ENCODE results near the gene DARS1. TPM values are rescaled to one million over a fixed set of nuclear protein-coding genes. Genes with fewer than 3 reads are reported as not detected.

Gene DARS1
- total RNA-seq, 1 experiment from 2014 or later: 57.5 TPM

GRCh38 chr2:136027112-136027511 lies 41.7 kb upstream of the DARS1 start:
- no TSS peak for BruUV-seq (replicated peaks)
- intact Hi-C loops (cut with micrococcal nuclease; ENCODE audit: unreplicated experiment): loop anchor here (10.0 kb wide), 1 partner anchor 88 kb away; the partner anchor contains the start of gene CXCR4
- TF ChIP-seq CTCF (IDR thresholded peaks at IDR 0.05; ENCODE audit: unreplicated experiment): no peak

GRCh38 chr2:136025057-136025973 lies 39.9 kb upstream of the DARS1 start:
- H3K9me3 Mint-ChIP-seq (ENCODE audit: low read depth, unreplicated experiment): peaks cover 2% of the 10 kb centered on the region
- no TSS peak for BruUV-seq (replicated peaks)
- H3K36me3 Mint-ChIP-seq (ENCODE audit: insufficient read depth, unreplicated experiment): peaks cover 5% of the 10 kb centered on the region
- H3K4me3 Mint-ChIP-seq (ENCODE audit: low read depth, unreplicated experiment): peak overlapping the region; percentile 49
- CTCF ChIA-PET: no interaction called here
- DNase-seq: peak; percentile 77
- no peak for TF ChIP-seq CTCF (IDR thresholded peaks at IDR 0.05; ENCODE audit: unreplicated experiment)
- intact Hi-C loops (cut with micrococcal nuclease; ENCODE audit: unreplicated experiment): loop anchor here (10.0 kb wide), 1 partner anchor 89 kb away; the partner anchor contains the start of gene CXCR4
- H3K27me3 Mint-ChIP-seq (ENCODE audit: unreplicated experiment): no peaks in the 10 kb centered on the region
- H3K27ac Mint-ChIP-seq (ENCODE audit: unreplicated experiment): no peak overlapping the region
- H3K4me1 Mint-ChIP-seq (ENCODE audit: low read depth, unreplicated experiment): peaks cover 29% of the 10 kb centered on the region

More at GRCh38 chr2:136027112-136027511, 41.7 kb upstream of the DARS1 start:
- CTCF ChIA-PET: interaction anchor here (0.6 kb wide), 1 partner anchor 15 kb away, joined by 4 read pairs; no protein-coding TSS in a partner anchor
- Mint-ChIP-seq H3K36me3 (ENCODE audit: insufficient read depth, unreplicated experiment) (peaks cover 5% of the 10 kb centered on the region), H3K27me3 (ENCODE audit: unreplicated experiment) (no peaks in the 10 kb centered on the region), H3K4me3 (ENCODE audit: low read depth, unreplicated experiment) (no peak overlapping the region), H3K9me3 (ENCODE audit: low read depth, unreplicated experiment) (peaks cover 2% of the 10 kb centered on the region), H3K27ac (ENCODE audit: unreplicated experiment) (no peak overlapping the region), H3K4me1 (ENCODE audit: low read depth, unreplicated experiment) (peaks cover 39% of the 10 kb centered on the region)
- DNase-seq: no peak

GRCh38 chr2:136024616-136025015 lies 39.2 kb upstream of the DARS1 start:
- peaks cover 29% of the 10 kb centered on the region for H3K4me1 Mint-ChIP-seq (ENCODE audit: low read depth, unreplicated experiment)
- H3K27me3 Mint-ChIP-seq (ENCODE audit: unreplicated experiment): no peaks in the 10 kb centered on the region
- H3K36me3 Mint-ChIP-seq (ENCODE audit: insufficient read depth, unreplicated experiment): peaks cover 5% of the 10 kb centered on the region
- intact Hi-C loops (cut with micrococcal nuclease; ENCODE audit: unreplicated experiment): loop anchor here (10.0 kb wide), 1 partner anchor 90 kb away; the partner anchor contains the start of gene CXCR4
- no peak overlapping the region for H3K27ac Mint-ChIP-seq (ENCODE audit: unreplicated experiment)
- TF ChIP-seq CTCF (IDR thresholded peaks at IDR 0.05; ENCODE audit: unreplicated experiment): no peak
- peaks cover 2% of the 10 kb centered on the region for H3K9me3 Mint-ChIP-seq (ENCODE audit: low read depth, unreplicated experiment)
- no peak overlapping the region for H3K4me3 Mint-ChIP-seq (ENCODE audit: low read depth, unreplicated experiment)
- DNase-seq: no peak
- CTCF ChIA-PET: no interaction called here
- no TSS peak for BruUV-seq (replicated peaks)

GRCh38 chr2:136024185-136024584 lies 38.8 kb upstream of the DARS1 start:
- no TSS peak for BruUV-seq (replicated peaks)
- CTCF ChIA-PET: no interaction called here
- TF ChIP-seq CTCF (IDR thresholded peaks at IDR 0.05; ENCODE audit: unreplicated experiment): no peak
- intact Hi-C loops (cut with micrococcal nuclease; ENCODE audit: unreplicated experiment): loop anchor here (10.0 kb wide), 1 partner anchor 91 kb away; the partner anchor contains the start of gene CXCR4
- Mint-ChIP-seq H3K27me3 (ENCODE audit: unreplicated experiment) (no peaks in the 10 kb centered on the region), H3K36me3 (ENCODE audit: insufficient read depth, unreplicated experiment) (peaks cover 5% of the 10 kb centered on the region), H3K27ac (ENCODE audit: unreplicated experiment) (no peak overlapping the region), H3K9me3 (ENCODE audit: low read depth, unreplicated experiment) (peaks cover 2% of the 10 kb centered on the region), H3K4me3 (ENCODE audit: low read depth, unreplicated experiment) (no peak overlapping the region), H3K4me1 (ENCODE audit: low read depth, unreplicated experiment) (peaks cover 29% of the 10 kb centered on the region)
- no peak for DNase-seq
